ENCODE data around the gene ZNF800. TPM values are rescaled to one million over a fixed set of nuclear protein-coding genes. Genes with fewer than 3 reads are reported as not detected.

Gene ZNF800
- total and polyA plus RNA-seq, 2 donors (not counting 1 experiment from before 2014, with no cell fraction given): 22.6 to 62.9 TPM

DNA sequence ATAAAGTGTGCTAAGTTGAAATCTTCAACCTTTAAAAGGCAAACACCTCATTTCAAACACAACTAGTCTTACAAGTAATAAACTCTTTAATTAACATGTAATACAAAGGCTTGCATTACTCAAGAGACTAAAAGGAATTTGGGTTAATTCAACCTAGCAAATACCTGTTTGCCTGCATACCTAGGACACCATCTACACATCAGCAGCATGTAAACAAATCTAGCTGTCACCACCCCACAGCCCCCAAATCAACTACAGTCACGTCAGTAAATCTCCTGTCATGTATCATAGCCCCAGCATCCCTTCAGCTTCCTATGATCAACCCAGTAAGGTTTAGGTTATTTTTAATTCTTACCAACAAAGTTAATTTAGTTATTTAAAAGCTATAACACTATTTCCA lies 33.5 kb downstream of the ZNF800 start:
- no peak overlapping the region for H3K4me3 ChIP-seq (ENCODE audit: control extremely low read depth in 1 of 5, extremely low read depth in 1 of 5, insufficient read depth in 1 of 5, low read depth in 2 of 5, low read length in 4 of 5)
- no peaks in the 10 kb centered on the region for H3K27me3 ChIP-seq (replicated peaks in 1 of 4; ENCODE audit: control extremely low read depth in 1 of 4, control insufficient read depth in 3 of 4, insufficient read depth in 4 of 4, low read length in 3 of 4)
- TF ChIP-seq, protein P1, sequence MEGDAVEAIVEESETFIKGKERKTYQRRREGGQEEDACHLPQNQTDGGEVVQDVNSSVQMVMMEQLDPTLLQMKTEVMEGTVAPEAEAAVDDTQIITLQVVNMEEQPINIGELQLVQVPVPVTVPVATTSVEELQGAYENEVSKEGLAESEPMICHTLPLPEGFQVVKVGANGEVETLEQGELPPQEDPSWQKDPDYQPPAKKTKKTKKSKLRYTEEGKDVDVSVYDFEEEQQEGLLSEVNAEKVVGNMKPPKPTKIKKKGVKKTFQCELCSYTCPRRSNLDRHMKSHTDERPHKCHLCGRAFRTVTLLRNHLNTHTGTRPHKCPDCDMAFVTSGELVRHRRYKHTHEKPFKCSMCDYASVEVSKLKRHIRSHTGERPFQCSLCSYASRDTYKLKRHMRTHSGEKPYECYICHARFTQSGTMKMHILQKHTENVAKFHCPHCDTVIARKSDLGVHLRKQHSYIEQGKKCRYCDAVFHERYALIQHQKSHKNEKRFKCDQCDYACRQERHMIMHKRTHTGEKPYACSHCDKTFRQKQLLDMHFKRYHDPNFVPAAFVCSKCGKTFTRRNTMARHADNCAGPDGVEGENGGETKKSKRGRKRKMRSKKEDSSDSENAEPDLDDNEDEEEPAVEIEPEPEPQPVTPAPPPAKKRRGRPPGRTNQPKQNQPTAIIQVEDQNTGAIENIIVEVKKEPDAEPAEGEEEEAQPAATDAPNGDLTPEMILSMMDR (IDR thresholded peaks at IDR 0.05): no peak
- no peak for TF ChIP-seq EZH2 (IDR thresholded peaks at IDR 0.05; ENCODE audit: borderline replicate concordance, insufficient read depth, low read depth, low read length, poor library complexity, severe bottlenecking)
- intact Hi-C loops (cut with micrococcal nuclease): no loop called here
- no peak overlapping the region for H2AFZ ChIP-seq (ENCODE audit: insufficient read depth, low read depth, low read length, poor library complexity, severe bottlenecking)
- Mint-ChIP-seq H3K9me3 (ENCODE audit: insufficient read depth) (no peaks in the 10 kb centered on the region), H3K4me3 (no peak overlapping the region), H3K4me1 (no peaks in the 10 kb centered on the region), H3K27ac (no peak overlapping the region), H3K27me3 (no peaks in the 10 kb centered on the region)
- WGBS (ENCODE audit: insufficient coverage): 100% methylated on average over 1 of the region's 1 CpG
- no peak overlapping the region for H3K9ac ChIP-seq (ENCODE audit: low read length)
- H3K4me1 ChIP-seq (ENCODE audit: control insufficient read depth in 2 of 2, insufficient read depth in 2 of 2, low read length in 2 of 2): no peaks in the 10 kb centered on the region
- H3K27ac ChIP-seq (ENCODE audit: low read length in 2 of 2): no peak overlapping the region
- DNase-seq (no peak), ATAC-seq (ENCODE audit: low read depth) (no peak)
- POLR2A ChIA-PET: no interaction called here
- peaks cover 6% of the 10 kb centered on the region for H4K20me1 ChIP-seq (ENCODE audit: control insufficient read depth, insufficient read depth, low read length, poor library complexity, severe bottlenecking)
- no peak overlapping the region for H3K4me2 ChIP-seq (replicated peaks; ENCODE audit: low read depth, low read length, poor library complexity, severe bottlenecking)
- CTCF ChIA-PET: interaction anchor here (1.2 to 1.9 kb wide), 3 partner anchors 11 to 88 kb away, joined by 4 to 7 read pairs (median 4); no protein-coding TSS in a partner anchor
- no peaks in the 10 kb centered on the region for H3K79me2 ChIP-seq (ENCODE audit: control insufficient read depth, insufficient read depth, low read length)
- H3K9me3 ChIP-seq (ENCODE audit: control extremely low read depth in 1 of 3, control insufficient read depth in 2 of 3, insufficient read depth in 1 of 3, low read length in 2 of 3): no peaks in the 10 kb centered on the region
- peaks cover 7 to 12% of the 10 kb centered on the region in 2 experiments for H3K36me3 ChIP-seq (replicated peaks in 1 of 2; ENCODE audit: control extremely low read depth in 1 of 2, control insufficient read depth in 1 of 2, extremely low read depth in 1 of 2, insufficient read depth in 2 of 2, low read length in 1 of 2)

DNA sequence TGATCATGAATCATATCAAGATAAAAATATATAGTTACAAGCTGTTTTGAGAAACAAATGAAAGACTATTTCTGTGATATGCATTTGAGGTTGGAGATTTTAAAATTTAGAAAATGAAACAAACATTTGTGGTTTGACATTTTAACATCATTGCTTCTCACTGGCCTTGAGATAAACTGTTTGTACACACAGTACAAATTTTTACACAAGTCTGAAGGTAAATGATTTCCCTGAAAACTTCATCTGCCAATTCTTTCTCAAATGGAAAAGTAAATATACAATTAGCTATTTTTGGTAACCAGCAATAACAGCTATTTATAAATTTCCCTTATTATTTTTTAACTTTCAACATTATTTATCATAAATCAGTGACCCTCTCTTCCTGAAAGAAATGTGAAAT lies 38.6 kb downstream of the ZNF800 start:
- no peak overlapping the region for H3K4me3 ChIP-seq (ENCODE audit: control extremely low read depth in 1 of 5, extremely low read depth in 1 of 5, insufficient read depth in 1 of 5, low read depth in 2 of 5, low read length in 4 of 5)
- no peaks in the 10 kb centered on the region for H3K27me3 Mint-ChIP-seq
- H3K79me2 ChIP-seq (ENCODE audit: control insufficient read depth, insufficient read depth, low read length): no peaks in the 10 kb centered on the region
- no peaks in the 10 kb centered on the region for H3K9me3 Mint-ChIP-seq (ENCODE audit: insufficient read depth)
- no peak overlapping the region for H3K27ac ChIP-seq (ENCODE audit: low read length in 2 of 2)
- no peak overlapping the region for H3K4me2 ChIP-seq (replicated peaks; ENCODE audit: low read depth, low read length, poor library complexity, severe bottlenecking)
- no peak overlapping the region for H3K27ac Mint-ChIP-seq
- peaks cover 5% of the 10 kb centered on the region for H3K4me1 Mint-ChIP-seq
- H3K4me1 ChIP-seq (ENCODE audit: control insufficient read depth in 2 of 2, insufficient read depth in 2 of 2, low read length in 2 of 2): no peaks in the 10 kb centered on the region
- no peak overlapping the region for H2AFZ ChIP-seq (ENCODE audit: insufficient read depth, low read depth, low read length, poor library complexity, severe bottlenecking)
- peaks cover 0 to 2% of the 10 kb centered on the region in 2 experiments for H3K36me3 ChIP-seq (replicated peaks in 1 of 2; ENCODE audit: control extremely low read depth in 1 of 2, control insufficient read depth in 1 of 2, extremely low read depth in 1 of 2, insufficient read depth in 2 of 2, low read length in 1 of 2)
- POLR2A ChIA-PET: no interaction called here
- H3K9ac ChIP-seq (ENCODE audit: low read length): no peak overlapping the region
- no peaks in the 10 kb centered on the region for H4K20me1 ChIP-seq (ENCODE audit: control insufficient read depth, insufficient read depth, low read length, poor library complexity, severe bottlenecking)
- no peak overlapping the region for H3K4me3 Mint-ChIP-seq
- H3K9me3 ChIP-seq (ENCODE audit: control extremely low read depth in 1 of 3, control insufficient read depth in 2 of 3, insufficient read depth in 1 of 3, low read length in 2 of 3): no peaks in the 10 kb centered on the region
- DNase-seq (no peak), ATAC-seq (ENCODE audit: low read depth) (no peak)
- no peaks in the 10 kb centered on the region for H3K27me3 ChIP-seq (replicated peaks in 1 of 4; ENCODE audit: control extremely low read depth in 1 of 4, control insufficient read depth in 3 of 4, insufficient read depth in 4 of 4, low read length in 3 of 4)
- CTCF ChIA-PET: interaction anchor here (1.5 to 3.3 kb wide), 2 partner anchors 90 to 94 kb away, joined by 4 to 12 read pairs; no protein-coding TSS in a partner anchor
- no peak for TF ChIP-seq EZH2 (IDR thresholded peaks at IDR 0.05; ENCODE audit: borderline replicate concordance, insufficient read depth, low read depth, low read length, poor library complexity, severe bottlenecking)
- TF ChIP-seq, protein P1 (IDR thresholded peaks at IDR 0.05): no peak
- intact Hi-C loops (cut with micrococcal nuclease): no loop called here

Measured in B cell (primary cell).